IPS DF 6.9 (cell line): Measurements from ENCODE around the gene PLCH2.
A peak's percentile ranks its signal among the peaks of the same experiment; 100 is the strongest.
"Not testable (repeated sequence)": the region's sequence is repeated elsewhere in the genome, so short reads cannot be mapped to it uniquely, and the experiment has no call there.

Experiments
- DNase-seq: peaks from one replicate; pipeline ENCODE4 v3.0.0-alpha.2; 2013; ENCODE audit warnings: low read depth, low spot score
- H3K27ac ChIP-seq: one replicate; pipeline ENCODE4 v1.5.1; 2013; ENCODE audit warnings: low read length, control low read depth
- H3K27me3 ChIP-seq: 2 replicates; pipeline ENCODE4 v1.6.1; 2013; ENCODE audit warnings: mild to moderate bottlenecking, low read length; ENCODE audit not compliant: control insufficient read depth, insufficient read depth
- H3K36me3 ChIP-seq: 2 replicates; pipeline ENCODE4 v1.6.1; 2013; ENCODE audit warnings: low read length; ENCODE audit not compliant: control insufficient read depth, insufficient read depth
- H3K4me1 ChIP-seq: 2 replicates; pipeline ENCODE4 v1.6.1; 2013; ENCODE audit warnings: low read length; ENCODE audit not compliant: control insufficient read depth, insufficient read depth
- H3K4me3 ChIP-seq: 2 replicates; pipeline ENCODE4 v1.5.1; 2013; ENCODE audit warnings: mild to moderate bottlenecking, low read length
- H3K9me3 ChIP-seq: 2 replicates; pipeline ENCODE4 v1.6.1; 2013; ENCODE audit warnings: low read length, inconsistent platforms; ENCODE audit not compliant: control insufficient read depth, insufficient read depth
- WGBS: extraction: QIAGEN DNeasy Blood & Tissue Kit; methylation state at CpG from one replicate; pipeline ENCODE4 v1.1.7; 2013; ENCODE audit warnings: mixed read lengths, missing lambda C conversion rate; ENCODE audit not compliant: insufficient read length, insufficient coverage; 5-methylcytosine and 5-hydroxymethylcytosine counted together

Gene PLCH2

DNA sequence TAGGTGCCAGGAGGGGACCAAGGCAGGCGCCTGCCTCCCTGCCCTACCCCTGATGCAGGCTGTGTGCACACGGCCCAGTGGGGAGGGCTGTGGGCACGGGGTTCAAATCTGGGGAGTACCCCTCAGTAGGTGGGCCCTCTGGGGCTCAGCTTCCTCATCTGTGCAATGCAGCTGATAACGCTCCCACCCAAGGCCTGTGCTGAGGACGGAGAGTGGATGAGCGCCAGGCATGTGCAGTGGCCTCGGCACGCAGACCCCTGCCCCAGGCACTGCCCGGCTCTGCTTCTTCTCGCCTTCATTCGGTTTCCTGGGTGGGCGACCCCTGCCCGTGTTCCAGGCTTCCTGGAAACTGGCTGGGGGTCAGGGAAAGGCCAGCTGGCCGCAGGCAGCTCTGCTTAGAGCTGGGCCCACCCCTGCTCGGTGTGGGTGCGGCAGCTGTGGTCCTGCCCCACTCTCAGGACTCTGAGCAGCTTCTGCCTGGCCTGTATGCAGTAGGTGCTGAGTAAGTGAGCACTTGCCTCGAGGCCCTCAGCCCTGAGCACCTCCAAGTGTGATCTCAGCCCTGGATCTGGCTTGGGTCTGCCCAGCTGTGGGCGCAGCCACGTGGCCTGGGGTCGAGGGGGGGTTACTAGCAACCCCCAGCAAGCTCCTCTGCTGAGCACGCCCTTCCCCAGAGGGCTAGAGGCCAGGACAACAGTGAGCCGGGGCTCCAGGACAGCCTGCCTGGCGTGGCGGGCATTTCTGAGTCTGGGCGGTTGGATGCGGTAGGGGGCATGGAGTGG is 68.2 kb downstream of the PLCH2 start:
- WGBS = no CpG with 5 or more reads among the region's 26 CpGs
- DNase-seq = no peak
- H3K4me1 ChIP-seq = peaks cover 12% of the 10 kb centered on the region
- H3K36me3 ChIP-seq = no peaks in the 10 kb centered on the region
- no peaks in the 10 kb centered on the region for H3K9me3 ChIP-seq
- H3K27me3 ChIP-seq = no peaks in the 10 kb centered on the region; the same call in 1 of the 2 replicates
- H3K4me3 ChIP-seq = no peak overlapping the region
- H3K27ac ChIP-seq = no peak overlapping the region

DNA sequence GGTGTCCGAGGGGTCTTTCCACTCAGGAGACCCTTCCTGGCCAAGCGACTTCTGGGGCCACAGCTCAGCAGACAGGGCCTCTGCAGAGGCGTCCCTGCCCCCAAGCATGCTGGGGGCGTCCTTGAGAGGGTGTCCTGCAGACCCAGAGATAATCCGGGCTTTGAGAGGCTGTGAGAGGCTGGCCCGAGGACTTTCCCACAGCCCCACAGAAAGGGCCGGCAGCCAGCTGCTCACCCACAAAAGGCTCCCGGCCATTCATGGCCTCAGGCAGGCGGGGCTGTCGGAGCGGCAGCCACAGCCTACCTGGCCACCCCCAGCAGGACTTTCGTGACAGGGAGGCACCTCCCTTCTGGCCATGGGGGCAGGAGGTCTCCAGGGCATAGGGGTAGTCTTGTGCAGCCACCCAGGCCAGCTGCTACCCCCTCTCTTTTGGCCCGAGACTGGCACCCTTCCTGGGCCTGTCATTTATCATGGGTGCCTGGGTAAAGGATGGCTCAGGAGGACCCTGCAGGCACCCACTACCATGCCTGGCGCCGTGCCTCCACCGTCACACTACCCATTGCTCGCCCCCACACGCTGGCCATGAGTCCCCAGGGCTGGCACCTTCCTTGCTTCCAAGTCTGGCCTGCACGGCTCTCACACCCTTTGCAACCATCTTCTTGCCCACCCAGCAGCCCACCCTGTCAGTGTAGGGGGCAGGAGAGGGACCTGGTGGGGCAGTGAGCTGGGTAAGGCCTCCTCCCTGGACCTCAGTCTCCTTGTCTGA is 69.0 kb downstream of the PLCH2 start:
- DNase-seq = no peak
- no CpG with 5 or more reads among the region's 19 CpGs for WGBS
- Histone ChIP-seq H3K9me3 (no peaks in the 10 kb centered on the region), H3K4me1 (peaks cover 11% of the 10 kb centered on the region), H3K27ac (no peak overlapping the region), H3K4me3 (no peak overlapping the region), H3K36me3 (no peaks in the 10 kb centered on the region), H3K27me3 (no peaks in the 10 kb centered on the region; the same call in 1 of the 2 replicates)

- DNase-seq = peak; percentile 77
- Histone ChIP-seq H3K4me3 (peak overlapping the region; percentile 66), H3K27ac (no peak overlapping the region), H3K36me3 (no peaks in the 10 kb centered on the region), H3K4me1 (peaks cover 11% of the 10 kb centered on the region), H3K9me3 (no peaks in the 10 kb centered on the region), H3K27me3 (no peaks in the 10 kb centered on the region; the same call in 1 of the 2 replicates)
- no CpG with 5 or more reads among the region's 43 CpGs for WGBS
These were observed 69.8 kb downstream of the PLCH2 start for GRCh38 chr1:2545754-2546514.

DNA sequence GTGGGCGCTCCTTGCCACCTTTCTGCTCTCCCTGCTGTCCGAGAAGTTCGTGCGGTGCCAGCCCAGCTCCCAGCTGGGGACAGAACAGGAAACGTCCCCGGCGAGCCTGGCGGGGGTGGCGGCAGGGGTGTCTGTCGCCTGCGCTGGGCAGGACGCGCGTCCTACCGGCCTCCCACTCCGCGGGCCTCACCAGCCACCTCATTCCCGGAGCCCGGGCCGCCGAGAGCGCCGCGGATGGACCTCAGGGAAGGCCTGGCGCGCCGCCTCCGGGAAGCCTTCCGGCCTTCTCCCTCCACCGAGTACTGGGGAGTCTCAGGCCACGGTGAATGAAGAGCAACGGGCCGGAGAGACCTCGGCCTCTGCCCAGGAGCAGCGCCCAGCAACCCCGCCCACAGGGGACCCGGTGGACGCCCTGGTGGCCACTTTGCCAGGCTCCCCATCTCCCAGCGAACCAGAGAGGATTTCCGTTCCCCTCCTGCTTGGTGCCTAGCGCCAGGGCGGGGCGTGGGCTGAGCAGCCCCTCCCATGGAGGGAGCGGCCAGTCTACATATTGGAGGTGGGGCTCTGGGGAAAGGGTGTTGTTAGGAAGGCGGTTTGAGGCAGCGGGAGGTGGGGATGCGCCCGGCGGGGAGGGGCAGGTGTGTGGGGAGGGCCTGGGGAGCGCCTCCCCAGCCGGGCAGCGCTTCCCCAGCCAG is 70.6 kb downstream of the PLCH2 start:
- no CpG with 5 or more reads among the region's 52 CpGs for WGBS
- H3K27me3 ChIP-seq = no peaks in the 10 kb centered on the region
- peaks cover 11% of the 10 kb centered on the region for H3K4me1 ChIP-seq
- peak overlapping the region; percentile 66 for H3K4me3 ChIP-seq
- no peak overlapping the region for H3K27ac ChIP-seq
- H3K36me3 ChIP-seq = no peaks in the 10 kb centered on the region
- H3K9me3 ChIP-seq = no peaks in the 10 kb centered on the region
- peak; percentile 88 for DNase-seq

DNA sequence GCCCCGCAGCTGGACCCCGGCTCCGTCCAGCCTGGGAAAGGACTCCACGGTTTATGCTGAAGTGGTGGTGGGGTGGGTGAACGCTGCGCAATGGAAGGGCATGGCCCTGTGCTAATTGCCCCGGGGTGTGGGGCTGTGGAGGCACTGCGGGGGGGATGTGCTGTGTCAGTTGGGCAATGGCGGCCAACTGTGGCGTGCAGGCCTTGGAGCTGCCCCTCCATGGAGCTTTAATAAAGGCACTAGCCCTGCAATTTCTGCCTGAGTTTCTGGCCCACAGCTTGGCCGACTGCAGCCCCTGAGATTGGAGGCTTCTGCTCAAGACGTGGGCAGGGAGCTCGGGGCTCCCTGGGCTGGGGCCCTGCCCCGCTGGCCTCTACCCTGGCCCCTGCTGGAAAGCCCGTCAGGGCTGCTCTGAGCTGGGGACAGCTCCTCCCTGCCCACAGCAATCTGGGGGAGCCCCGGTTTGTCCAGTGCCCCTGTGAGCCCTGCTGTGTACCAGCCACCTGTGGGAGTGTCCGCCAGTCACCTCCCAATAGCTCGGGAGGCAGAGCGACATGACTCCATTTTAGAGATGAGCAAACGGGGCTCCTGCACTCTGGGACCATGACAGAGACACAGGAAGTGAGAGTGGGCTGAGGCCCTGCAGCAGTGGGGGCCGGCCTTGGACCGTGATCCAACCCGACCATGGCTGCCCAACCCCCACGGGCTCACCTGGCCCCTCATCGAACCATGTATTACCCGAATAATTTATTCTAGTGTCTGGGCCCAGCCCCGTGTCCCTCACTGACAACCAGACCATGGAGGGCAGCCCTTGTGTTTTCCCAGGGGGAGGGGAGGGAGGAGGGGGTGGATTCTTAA is 71.3 kb downstream of the PLCH2 start:
- Histone ChIP-seq H3K4me3 (peak overlapping the region; percentile 66; the same call in 1 of the 2 replicates), H3K27ac (no peak overlapping the region), H3K9me3 (no peaks in the 10 kb centered on the region), H3K36me3 (no peaks in the 10 kb centered on the region), H3K27me3 (no peaks in the 10 kb centered on the region), H3K4me1 (peaks cover 11% of the 10 kb centered on the region)
- no CpG with 5 or more reads among the region's 27 CpGs for WGBS
- no peak for DNase-seq

- Histone ChIP-seq H3K4me1 (peaks cover 9% of the 10 kb centered on the region), H3K27me3 (no peaks in the 10 kb centered on the region)
These were observed 72.0 kb downstream of the PLCH2 start for GRCh38 chr1:2548068-2548589.

GRCh38 chr1:2549367-2550029 is 73.4 kb downstream of the PLCH2 start:
- no CpG with 5 or more reads among the region's 28 CpGs for WGBS
- not testable (repeated sequence) for H3K27ac ChIP-seq, H3K4me1 ChIP-seq, H3K36me3 ChIP-seq, H3K27me3 ChIP-seq, H3K9me3 ChIP-seq, DNase-seq, H3K4me3 ChIP-seq

More at GRCh38 chr1:2548068-2548589, 72.0 kb downstream of the PLCH2 start:
- Histone ChIP-seq H3K36me3 (no peaks in the 10 kb centered on the region), H3K27ac (no peak overlapping the region), H3K9me3 (no peaks in the 10 kb centered on the region), H3K4me3 (no peak overlapping the region; the same call in 1 of the 2 replicates)
- WGBS = no CpG with 5 or more reads among the region's 17 CpGs
- DNase-seq = peak; percentile 61

DNA sequence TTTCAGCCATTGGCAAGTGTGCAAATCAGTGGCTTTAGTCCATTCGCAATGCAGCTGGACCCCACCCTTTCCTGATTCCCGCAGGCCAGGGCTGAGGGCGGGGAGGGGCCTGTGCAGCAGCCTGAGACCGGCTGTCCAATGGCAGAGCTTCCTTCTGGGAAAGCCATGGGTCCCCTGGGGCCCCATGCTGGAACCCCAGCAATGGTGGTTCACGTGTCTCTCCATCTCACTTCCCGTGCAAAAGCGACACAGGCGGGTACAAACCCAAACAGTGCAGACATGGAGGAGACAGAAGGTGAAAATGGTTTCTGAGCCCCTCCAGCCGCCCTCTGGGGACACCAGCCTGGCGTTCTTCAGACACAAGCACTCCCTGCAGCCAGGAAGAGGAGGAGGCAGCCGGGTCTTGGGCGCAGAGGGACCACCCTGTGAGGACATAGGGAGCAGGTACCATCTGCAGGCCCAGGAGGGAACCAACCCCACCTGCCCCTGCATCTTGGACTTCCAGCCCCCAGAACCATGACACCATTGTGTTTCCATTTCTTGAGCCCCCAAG is 74.3 kb downstream of the PLCH2 start:
- H3K4me1 ChIP-seq, H3K27me3 ChIP-seq, DNase-seq, H3K9me3 ChIP-seq, H3K27ac ChIP-seq, H3K36me3 ChIP-seq, H3K4me3 ChIP-seq: not testable (repeated sequence)
- WGBS = no CpG with 5 or more reads among the region's 12 CpGs

DNA sequence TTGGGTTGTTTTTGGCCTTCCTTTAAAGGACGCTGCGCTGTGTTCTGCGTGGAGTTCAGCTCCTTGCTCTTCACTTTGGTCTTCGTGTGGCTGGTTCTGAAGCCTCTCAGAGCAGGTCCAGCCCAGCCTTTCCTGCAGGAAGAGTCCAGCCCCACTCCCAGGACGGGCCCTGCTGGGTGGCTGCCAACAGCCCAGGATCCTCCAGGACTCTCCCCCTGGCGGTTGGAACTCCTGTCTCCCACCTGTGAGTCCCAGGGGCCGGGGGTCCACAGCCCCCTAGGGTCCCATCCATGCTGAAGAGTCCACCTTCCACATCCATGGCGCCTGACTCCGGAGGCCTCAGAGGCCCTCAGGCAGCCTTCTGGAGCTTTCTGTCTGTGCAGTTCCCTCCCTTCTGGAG is 75.5 kb downstream of the PLCH2 start:
- WGBS = no CpG with 5 or more reads among the region's 9 CpGs
- not testable (repeated sequence) for DNase-seq

More for the DNA sequence above, 75.5 kb downstream of the PLCH2 start:
- H3K27me3 ChIP-seq, H3K36me3 ChIP-seq, H3K9me3 ChIP-seq, H3K4me1 ChIP-seq, H3K27ac ChIP-seq, H3K4me3 ChIP-seq: not testable (repeated sequence)
